Esophagus mucosa (tissue), 1 donor: ENCODE results near the gene C18orf63. TPM values are rescaled to one million over a fixed set of nuclear protein-coding genes. Genes with fewer than 3 reads are reported as not detected.

Source experiments
- ATAC-seq: fragments of 200-7000 bp; cut with Tn5 transposase; one replicate; pipeline ENCODE4 v1.9.1; 2020
- total RNA-seq: library from RNA; stranded (reverse); gene quantifications from one replicate; pipeline ENCODE4 v1.2.4, GENCODE V29; 2023
- donor health status: DM: yes; HTN: yes; CAD: no.

Gene C18orf63
- total RNA-seq, 1 donor from 2014 or later = not detected

- ATAC-seq = no peak
These were observed 66.1 kb downstream of the C18orf63 start for GRCh38 chr18:74381621-74382295.

- no peak for ATAC-seq
These were observed 66.9 kb downstream of the C18orf63 start for GRCh38 chr18:74382481-74383017.

GRCh38 chr18:74387383-74387782 lies 71.7 kb downstream of the C18orf63 start:
- no peak for ATAC-seq

GRCh38 chr18:74388227-74388626 lies 72.6 kb downstream of the C18orf63 start:
- ATAC-seq = peak; percentile 62

- no peak for ATAC-seq
These were observed 73.7 kb downstream of the C18orf63 start for GRCh38 chr18:74389171-74389927.

GRCh38 chr18:74389991-74390390 lies 74.4 kb downstream of the C18orf63 start:
- peak; percentile 22 for ATAC-seq

GRCh38 chr18:74390900-74391299 lies 75.3 kb downstream of the C18orf63 start:
- ATAC-seq = no peak

- ATAC-seq = no peak
These were observed 76.7 kb downstream of the C18orf63 start for GRCh38 chr18:74392323-74392722.

GRCh38 chr18:74395006-74395405 lies 79.4 kb downstream of the C18orf63 start:
- no peak for ATAC-seq

GRCh38 chr18:74395648-74396154 lies 80.1 kb downstream of the C18orf63 start:
- ATAC-seq = no peak

- no peak for ATAC-seq
These were observed 80.8 kb downstream of the C18orf63 start for GRCh38 chr18:74396171-74397169.

GRCh38 chr18:74397572-74397971 lies 81.9 kb downstream of the C18orf63 start:
- ATAC-seq = no peak

GRCh38 chr18:74399091-74399887 lies 83.7 kb downstream of the C18orf63 start:
- no peak for ATAC-seq

GRCh38 chr18:74400813-74401212 lies 85.2 kb downstream of the C18orf63 start:
- no peak for ATAC-seq

GRCh38 chr18:74402806-74403433 lies 87.3 kb downstream of the C18orf63 start:
- no peak for ATAC-seq

GRCh38 chr18:74407888-74408287 lies 92.2 kb downstream of the C18orf63 start:
- no peak for ATAC-seq

Other genes starting within 250 kb of the C18orf63 start
- 0.76 TPM for gene FBXO15, start 168.0 kb upstream of the C18orf63 start, total RNA-seq
- 23.2 TPM for gene TIMM21, start 167.3 kb upstream of the C18orf63 start, total RNA-seq
- gene CYB5A, start 23.9 kb upstream of the C18orf63 start, total RNA-seq = 74.4 TPM
- not detected for gene DIPK1C, start 141.5 kb downstream of the C18orf63 start, total RNA-seq
- gene CNDP2, start 180.5 kb downstream of the C18orf63 start, total RNA-seq = 185 TPM
- not detected for gene CNDP1, start 218.7 kb downstream of the C18orf63 start, total RNA-seq